BJ (cell line): ENCODE results near the gene ANKDD1B. TPM values are rescaled to one million over a fixed set of nuclear protein-coding genes. Genes with fewer than 3 reads are reported as not detected.
"Not testable (repeated sequence)": the region's sequence is repeated elsewhere in the genome, so short reads cannot be mapped to it uniquely, and the experiment has no call there.

Experiments
- CTCF ChIA-PET: fragments of 350-600 bp; formaldehyde crosslinking; extraction: SDS; loops from one replicate; lab custom pipeline; 2021; ENCODE audit warnings: antibody characterized with exemption, inconsistent platforms; lab: Yijun Ruan, JAX
- POLR2A ChIA-PET: fragments of 300-600 bp; sonication (Branson Sonifier 250); formaldehyde crosslinking; extraction: SDS; loops from one replicate; lab custom pipeline; 2021; ENCODE audit warnings: antibody characterized with exemption; lab: Charles Lee
- DNase-seq: peaks from one replicate; pipeline ENCODE4 v3.0.0-alpha.2; 2011; ENCODE audit warnings: low read depth
- H3K27me3 ChIP-seq: 2 replicates; pipeline ENCODE4 v1.6.0; 2011; ENCODE audit warnings: low read length; ENCODE audit not compliant: control insufficient read depth, insufficient read depth
- H3K36me3 ChIP-seq: 2 replicates; pipeline ENCODE4 v1.5.1; 2011; ENCODE audit warnings: low read length; ENCODE audit not compliant: control insufficient read depth, insufficient read depth
- H3K4me3 ChIP-seq: 2 replicates; pipeline ENCODE4 v1.5.1; 2011; ENCODE audit warnings: low read depth, mild to moderate bottlenecking, control low read depth, low read length
- polyA plus RNA-seq: library from polyadenylated mRNA; depleted of rRNA; stranded (reverse); fragments of >200 nt; gene quantifications from 2 replicates; pipeline ENCODE4 v1.2.3, GENCODE V29; 2011
- TF ChIP-seq, protein P1 (sequence below): IDR thresholded peaks from 2 replicates; pipeline ENCODE4 v1.5.1; 2011; ENCODE audit warnings: low read depth, mild to moderate bottlenecking, control low read depth, inconsistent platforms, low read length, moderate library complexity; ENCODE audit not compliant: insufficient read depth

The ANKDD1B gene
- polyA plus RNA-seq, 1 experiment, result 0.18 TPM

DNA sequence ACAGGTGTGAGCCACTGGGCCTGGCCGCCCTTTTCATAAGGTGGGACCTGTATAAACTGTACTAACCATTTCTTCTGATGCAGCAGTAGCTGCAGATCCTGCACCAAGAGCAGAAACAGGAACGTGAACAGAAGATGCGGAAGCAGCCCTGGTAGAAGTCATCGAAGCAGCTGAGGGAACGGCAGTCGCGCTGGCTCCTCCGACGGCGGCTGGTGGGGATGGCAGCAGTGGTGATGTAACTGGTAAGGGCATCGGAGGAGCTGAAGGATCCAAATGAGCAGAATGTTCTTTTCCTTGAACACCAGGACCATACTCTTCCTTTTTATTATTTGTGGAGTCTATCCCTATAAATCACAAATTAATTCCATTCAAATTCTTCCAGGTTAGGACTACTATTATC lies 73.9 kb downstream of the ANKDD1B start:
- no peak for DNase-seq
- TF ChIP-seq, protein P1, sequence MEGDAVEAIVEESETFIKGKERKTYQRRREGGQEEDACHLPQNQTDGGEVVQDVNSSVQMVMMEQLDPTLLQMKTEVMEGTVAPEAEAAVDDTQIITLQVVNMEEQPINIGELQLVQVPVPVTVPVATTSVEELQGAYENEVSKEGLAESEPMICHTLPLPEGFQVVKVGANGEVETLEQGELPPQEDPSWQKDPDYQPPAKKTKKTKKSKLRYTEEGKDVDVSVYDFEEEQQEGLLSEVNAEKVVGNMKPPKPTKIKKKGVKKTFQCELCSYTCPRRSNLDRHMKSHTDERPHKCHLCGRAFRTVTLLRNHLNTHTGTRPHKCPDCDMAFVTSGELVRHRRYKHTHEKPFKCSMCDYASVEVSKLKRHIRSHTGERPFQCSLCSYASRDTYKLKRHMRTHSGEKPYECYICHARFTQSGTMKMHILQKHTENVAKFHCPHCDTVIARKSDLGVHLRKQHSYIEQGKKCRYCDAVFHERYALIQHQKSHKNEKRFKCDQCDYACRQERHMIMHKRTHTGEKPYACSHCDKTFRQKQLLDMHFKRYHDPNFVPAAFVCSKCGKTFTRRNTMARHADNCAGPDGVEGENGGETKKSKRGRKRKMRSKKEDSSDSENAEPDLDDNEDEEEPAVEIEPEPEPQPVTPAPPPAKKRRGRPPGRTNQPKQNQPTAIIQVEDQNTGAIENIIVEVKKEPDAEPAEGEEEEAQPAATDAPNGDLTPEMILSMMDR, result no peak
- no peaks in the 10 kb centered on the region for H3K27me3 ChIP-seq
- H3K36me3 ChIP-seq, result no peaks in the 10 kb centered on the region
- POLR2A ChIA-PET, result interaction anchor here (0.6 kb wide), 1 partner anchor 387 kb away, joined by 4 read pairs; no protein-coding TSS in a partner anchor
- no peak overlapping the region for H3K4me3 ChIP-seq
- CTCF ChIA-PET, result no interaction called here

DNA sequence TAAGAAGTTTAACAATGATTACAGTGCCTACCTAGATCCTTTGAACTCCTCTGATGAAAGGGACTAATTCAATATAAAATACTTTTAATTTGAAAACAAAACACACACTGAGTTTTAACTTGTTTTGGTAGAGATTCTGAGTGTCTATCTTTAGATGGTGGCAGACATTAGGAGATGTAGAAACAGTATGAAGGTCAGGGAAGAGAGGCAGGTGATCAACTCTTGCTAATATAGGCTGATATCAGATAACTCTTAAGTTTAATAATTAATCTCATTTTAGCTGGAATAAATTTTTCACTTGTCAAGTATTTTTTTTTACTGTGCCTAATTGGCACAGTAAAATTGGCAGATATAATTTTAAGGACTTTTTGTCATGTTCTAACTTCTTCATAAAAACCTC lies 75.2 kb downstream of the ANKDD1B start:
- no peaks in the 10 kb centered on the region for H3K27me3 ChIP-seq
- ChIA-PET POLR2A (no interaction called here), CTCF (no interaction called here)
- H3K4me3 ChIP-seq, result no peak overlapping the region
- DNase-seq, result no peak
- no peaks in the 10 kb centered on the region for H3K36me3 ChIP-seq
- TF ChIP-seq, protein P1, result no peak

DNA sequence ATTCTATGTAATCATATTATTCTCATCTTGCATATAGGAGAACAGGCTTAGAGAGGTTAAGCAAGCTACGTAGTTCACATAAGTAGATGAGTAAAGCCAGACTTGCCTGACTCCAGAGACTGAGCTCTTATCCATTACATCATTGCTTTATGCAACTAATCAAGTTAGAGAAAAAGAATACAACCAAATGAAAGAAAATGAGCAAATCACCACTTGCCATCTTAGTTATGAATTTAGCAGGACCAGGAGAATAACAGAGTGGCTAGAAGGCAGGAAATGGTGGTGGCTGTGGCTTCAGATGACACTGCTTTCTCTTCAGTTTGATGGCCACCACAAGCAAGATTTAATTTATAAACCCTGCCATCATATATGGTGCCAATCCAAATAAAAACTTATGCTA lies 79.4 kb downstream of the ANKDD1B start:
- H3K36me3 ChIP-seq, result no peaks in the 10 kb centered on the region

DNA sequence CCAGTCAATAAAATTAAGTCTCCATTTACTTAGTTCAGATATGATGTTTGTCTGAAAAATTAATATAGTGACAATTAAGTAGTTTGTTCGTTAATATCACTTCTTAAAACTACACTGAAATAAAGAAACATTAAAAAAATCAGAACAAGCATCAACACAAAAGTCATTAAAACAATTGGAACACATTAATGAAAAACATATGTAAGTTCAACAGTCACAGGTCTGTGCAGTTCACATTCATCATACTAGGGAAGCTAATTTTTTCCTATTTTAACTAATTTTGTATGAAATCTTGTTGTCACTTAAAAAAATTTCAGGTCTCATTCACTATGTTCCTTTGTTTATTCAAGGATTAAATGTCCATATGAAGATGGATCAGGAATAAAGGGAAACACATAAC lies 83.5 kb downstream of the ANKDD1B start:
- ChIA-PET POLR2A (interaction anchor here (0.6 kb wide), 1 partner anchor 22 kb away, joined by 3 read pairs; no protein-coding TSS in a partner anchor), CTCF (no interaction called here)
- TF ChIP-seq, protein P1, result no peak
- Histone ChIP-seq H3K36me3 (no peaks in the 10 kb centered on the region), H3K27me3 (no peaks in the 10 kb centered on the region), H3K4me3 (no peak overlapping the region)
- DNase-seq, result no peak

More for the DNA sequence above, 79.4 kb downstream of the ANKDD1B start:
- DNase-seq, result no peak
- TF ChIP-seq, protein P1, result no peak
- Histone ChIP-seq H3K4me3 (no peak overlapping the region), H3K27me3 (no peaks in the 10 kb centered on the region)
- ChIA-PET CTCF (no interaction called here), POLR2A (no interaction called here)

DNA sequence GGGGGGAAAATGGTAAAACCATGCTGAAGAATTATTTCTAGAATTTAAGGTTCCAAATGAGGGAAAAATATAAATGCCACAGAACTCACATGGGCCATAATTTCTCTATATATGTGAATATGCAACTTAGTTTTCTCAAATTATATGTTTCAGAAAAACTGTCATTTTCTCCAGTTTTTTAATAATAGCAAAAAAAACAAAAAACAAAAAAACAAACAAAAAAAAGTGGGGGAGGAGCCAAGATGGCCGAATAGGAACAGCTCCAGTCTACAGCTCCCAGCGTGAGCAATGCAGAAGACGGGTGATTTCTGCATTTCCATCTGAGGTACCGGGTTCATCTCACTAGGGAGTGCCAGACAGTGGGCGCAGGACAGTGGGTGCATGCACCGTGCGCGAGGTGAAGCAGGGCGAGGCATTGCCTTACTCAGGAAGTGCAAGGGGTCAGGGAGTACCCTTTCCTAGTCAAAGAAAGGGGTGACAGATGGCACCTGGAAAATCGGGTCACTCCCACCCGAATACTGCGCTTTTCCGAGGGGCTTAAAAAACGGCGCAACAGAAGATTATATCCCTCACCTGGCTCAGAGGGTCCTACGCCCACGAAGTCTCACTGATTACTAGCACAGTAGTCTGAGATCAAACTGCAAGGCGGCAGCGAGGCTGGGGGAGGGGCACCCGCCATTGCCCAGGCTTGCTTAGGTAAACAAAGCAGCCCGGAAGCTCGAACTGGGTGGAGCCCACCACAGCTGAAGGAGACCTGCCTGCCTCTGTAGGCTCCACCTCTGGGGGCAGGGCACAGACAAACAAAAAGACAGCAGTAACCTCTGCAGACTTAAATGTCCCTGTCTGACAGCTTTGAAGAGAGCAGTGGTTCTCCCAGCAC lies 84.5 kb downstream of the ANKDD1B start:
- DNase-seq, H3K36me3 ChIP-seq, H3K4me3 ChIP-seq, POLR2A ChIA-PET, H3K27me3 ChIP-seq, CTCF ChIA-PET: not testable (repeated sequence)
